Heart right ventricle (tissue), 16 donors: Measurements from ENCODE around the gene LOXHD1. TPM values are rescaled to one million over a fixed set of nuclear protein-coding genes. Genes with fewer than 3 reads are reported as not detected.

Experiments
- ATAC-seq, 8 donors: fragments of 200-7000 bp; cut with Tn5 transposase; one replicate each; pipeline ENCODE4 v1.9.1; 2020; ENCODE audit warnings: mild to moderate bottlenecking in 8 of 8, moderate library complexity in 8 of 8, moderate number of reproducible peaks in 1 of 8
- DNase-seq, 2 donors: peaks; one replicate each; pipeline ENCODE4 v3.0.0-alpha.2; 2020
- H3K27ac ChIP-seq, 10 donors: fragments of 200-600 bp; sonication (generic) in 2 of 10; one replicate each; pipeline versions ENCODE4 v1.5.0 to v1.8.0; 2020 to 2022; ENCODE audit warnings: mild to moderate bottlenecking in 3 of 10
- H3K27me3 ChIP-seq, 7 donors: fragments of 200-600 bp; one replicate each; pipeline ENCODE4 v1.8.0; 2021 to 2022; ENCODE audit warnings: mild to moderate bottlenecking in 2 of 7
- H3K36me3 ChIP-seq, 9 donors: fragments of 200-600 bp; sonication (generic) in 1 of 9; one replicate each; pipeline versions ENCODE4 v1.5.0 to v1.8.0; 2020 to 2022; ENCODE audit warnings: mild to moderate bottlenecking in 2 of 9
- H3K4me1 ChIP-seq, 9 donors: fragments of 200-600 bp; sonication (generic) in 1 of 9; one replicate each; pipeline versions ENCODE4 v1.5.0 to v1.8.0; 2020 to 2022; ENCODE audit warnings: mild to moderate bottlenecking in 4 of 9
- H3K4me3 ChIP-seq, 10 donors: fragments of 200-600 bp; sonication (generic) in 2 of 10; one replicate each; pipeline versions ENCODE4 v1.5.0 to v1.8.0; 2020 to 2022; ENCODE audit warnings: mild to moderate bottlenecking in 7 of 10, moderate library complexity in 2 of 10
- H3K9me3 ChIP-seq, 11 donors: fragments of 200-600 bp in 10 of 11; sonication (generic) in 2 of 11; one replicate each; pipeline versions ENCODE4 v1.5.0 to v1.8.0; 2013 to 2022; ENCODE audit warnings: mild to moderate bottlenecking in 2 of 11, control low read depth in 1 of 11, moderate library complexity in 1 of 11
- CTCF ChIP-seq, 9 donors: fragments of 200-600 bp; sonication (generic) in 2 of 9; IDR thresholded peaks; one replicate each; pipeline versions ENCODE4 v1.5.0 to v1.8.0; 2021 to 2022; ENCODE audit warnings: antibody characterized with exemption in 9 of 9, mild to moderate bottlenecking in 5 of 9, moderate library complexity in 1 of 9
- WGBS, 2 donors: extraction: QIAGEN DNeasy Blood & Tissue Kit; methylation state at CpG; one replicate each; pipeline ENCODE4 v1.1.7; 2013; ENCODE audit warnings: inconsistent platforms in 1 of 2; 5-methylcytosine and 5-hydroxymethylcytosine counted together
- intact Hi-C, 10 donors: fragments of 100-400 bp; cut with DNase I; formaldehyde crosslinking; loops; one replicate each; pipeline versions ENCODE4 v1.11.1 to v1.14.2; 2022
- polyA plus RNA-seq, 2 donors: library from polyadenylated mRNA; stranded (reverse); fragments of 200-250 nt; gene quantifications; one replicate each; pipeline ENCODE4 v1.2.3, GENCODE V29; 2013
- total RNA-seq, 10 donors: library from RNA; stranded (reverse); fragmentation: NEBNext Ultra II Directional in 3 of 10; extraction: Animal tissue kit (Norgen Biotek cat#: 25700) in 3 of 10; gene quantifications; one replicate each; pipeline versions ENCODE4 v1.2.1 to v1.2.4, GENCODE V29; 2021 to 2023
- donor health status: Arrhythmogenic right ventricular cardiomyopathy.
- donor health status: ischemic (EF 13 %, LVEDD 7.1; RV severe dilation, severe dysfunction).
- donor health status: healthy with polysubstance abuse.
- donor health status: DM: no; HTN: yes; CAD: no.
- donor health status: DM: no; HTN: no; CAD: no.
- donor health status: ischemic (EF 25% LVEDD 6.9; RV normal size, moderate dysfunction).
- donor health status: ischemic (EF 25% LVEDD 5.7; RV mildly dilated, moderate dysfunction).
- donor health status: healthy.
- donor health status: DM: yes; HTN: yes; CAD: no.
- donor health status: Ischemic cardiomyopathy.
- donor health status: ischemic (EF 35%, LVEDD 5.7; RV mildly dilated, moderate dysfunction).
- donor health status: nonischemic (EF 11% LVEDD 7.7; RV severe dilation, severe dysfunction).
- donor health status: DM: yes; HTN: yes; CAD: no.
- donor health status: PGD.
- donor health status: ischemic (EF 29% LVEDD 5.4; RV normal size, mild dysfunction).
- donor health status: nonischemic (EF 23%, LVEDD 6.1; RV moderate dilation, normal function).

The LOXHD1 gene
- total and polyA plus RNA-seq, 12 donors, result 0.15 to 1.9 (median 0.88) TPM

- H3K4me1 ChIP-seq, result no peaks in the 10 kb centered on the region
- no peaks in the 10 kb centered on the region for H3K9me3 ChIP-seq
- intact Hi-C loops, result loop anchor here in 1 of 10 donors (2.0 to 5.0 kb wide), 2 partner anchors 51 to 512 kb away; no protein-coding TSS in a partner anchor
- TF ChIP-seq CTCF (IDR thresholded peaks at IDR 0.05), result no peak
- DNase-seq, result no peak
- H3K4me3 ChIP-seq, result no peak overlapping the region
- no peaks in the 10 kb centered on the region for H3K27me3 ChIP-seq
- WGBS, 2 donors, result 68 to 76% methylated on average over 9 of the region's 9 CpGs
- no peaks in the 10 kb centered on the region for H3K36me3 ChIP-seq
- ATAC-seq, result peak in 3 of 8 donors; percentile 27 to 47 (median 45)
- H3K27ac ChIP-seq, result no peak overlapping the region
These were observed 4.1 kb upstream of the LOXHD1 start for GRCh38 chr18:46660957-46661749.

DNA sequence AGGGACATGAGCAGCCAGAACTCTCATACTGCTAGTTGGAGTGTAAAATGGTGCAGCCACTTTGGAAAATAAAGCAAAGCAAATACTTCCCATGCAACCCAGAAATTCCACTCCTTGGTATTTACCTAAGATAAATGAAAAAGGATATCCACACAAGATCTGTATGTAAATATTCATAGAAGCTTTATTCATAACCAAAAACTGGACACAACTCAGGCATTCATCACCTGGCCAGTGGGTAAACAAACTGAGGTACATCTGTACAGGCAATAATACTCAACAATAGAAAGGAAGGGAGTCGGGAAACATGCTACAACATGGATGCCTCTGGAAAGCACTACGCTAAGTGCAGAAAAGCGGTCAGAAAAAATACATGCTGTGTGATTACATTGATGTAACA lies 2.5 kb upstream of the LOXHD1 start:
- H3K36me3 ChIP-seq, result no peaks in the 10 kb centered on the region
- no peaks in the 10 kb centered on the region for H3K9me3 ChIP-seq
- no peaks in the 10 kb centered on the region for H3K27me3 ChIP-seq
- no peak for TF ChIP-seq CTCF (IDR thresholded peaks at IDR 0.05)
- intact Hi-C loops, result loop anchor here (2.0 to 10.0 kb wide), 13 partner anchors 102 to 512 kb away; a partner anchor contains a TSS
- H3K4me3 ChIP-seq, result no peak overlapping the region
- no peak for DNase-seq
- H3K4me1 ChIP-seq, result no peaks in the 10 kb centered on the region
- H3K27ac ChIP-seq, result no peak overlapping the region
- 93 to 95% methylated on average over 3 of the region's 3 CpGs for WGBS, 2 donors
- ATAC-seq, result no peak

GRCh38 chr18:46656326-46657114 lies 500 bp downstream of the LOXHD1 start:
- no peak for ATAC-seq
- no peak for TF ChIP-seq CTCF (IDR thresholded peaks at IDR 0.05)
- H3K4me1 ChIP-seq, result no peaks in the 10 kb centered on the region
- H3K36me3 ChIP-seq, result no peaks in the 10 kb centered on the region
- DNase-seq, result no peak
- H3K27me3 ChIP-seq, result no peaks in the 10 kb centered on the region
- H3K27ac ChIP-seq, result no peak overlapping the region
- WGBS, 2 donors, result 78 to 84% methylated on average over 27 of the region's 27 CpGs
- no peak overlapping the region for H3K4me3 ChIP-seq
- intact Hi-C loops, result loop anchor here (2.0 to 10.0 kb wide), 12 partner anchors 99 to 509 kb away; a partner anchor contains a TSS
- no peaks in the 10 kb centered on the region for H3K9me3 ChIP-seq

GRCh38 chr18:46652372-46652771 lies 4.6 kb downstream of the LOXHD1 start:
- H3K27ac ChIP-seq, result no peak overlapping the region
- H3K36me3 ChIP-seq, result no peaks in the 10 kb centered on the region
- H3K27me3 ChIP-seq, result no peaks in the 10 kb centered on the region
- no peak overlapping the region for H3K4me3 ChIP-seq
- no peaks in the 10 kb centered on the region for H3K9me3 ChIP-seq
- TF ChIP-seq CTCF (IDR thresholded peaks at IDR 0.05), result no peak
- DNase-seq (no peak), ATAC-seq (no peak)
- intact Hi-C loops, result loop anchor here in 6 of 10 donors (5.0 to 10.0 kb wide), 5 partner anchors 98 to 498 kb away; a partner anchor contains a TSS
- no peaks in the 10 kb centered on the region for H3K4me1 ChIP-seq
